HEK293T (cell line): ENCODE data around the gene PSMA3.

ENCODE experiments used
- CTCF ChIA-PET: fragments of 350-600 bp; formaldehyde crosslinking; extraction: SDS; loops from one replicate; lab custom pipeline; 2021; ENCODE audit warnings: antibody characterized with exemption, inconsistent platforms; lab: Yijun Ruan, JAX
- POLR2A ChIA-PET: fragments of 350-600 bp; formaldehyde crosslinking; extraction: SDS; loops from one replicate; lab custom pipeline; 2020; ENCODE audit warnings: antibody characterized with exemption, inconsistent platforms; lab: Yijun Ruan, JAX
- DNase-seq: peaks from one replicate; pipeline ENCODE4 v3.0.0; 2012; ENCODE audit warnings: mixed read lengths; ENCODE audit errors: extremely low spot score
- ARNT ChIP-seq: fragments of 450-650 bp; IDR thresholded peaks from 2 replicates; pipeline ENCODE4 v1.6.1; 2017; ENCODE audit warnings: mild to moderate bottlenecking
- BHLHE40 ChIP-seq: fragments of 450-650 bp; IDR thresholded peaks from 2 replicates; pipeline ENCODE4 v1.6.1; 2016; ENCODE audit warnings: mild to moderate bottlenecking, moderate library complexity, borderline replicate concordance
- CTBP1 ChIP-seq: fragments of 450-650 bp; IDR thresholded peaks from 2 replicates; pipeline ENCODE4 v1.6.1; 2016; ENCODE audit warnings: borderline replicate concordance
- ELF4 ChIP-seq: fragments of 450-650 bp; IDR thresholded peaks from 2 replicates; pipeline ENCODE4 v1.6.1; 2017; ENCODE audit warnings: antibody characterized with exemption
- FOXA1 ChIP-seq: fragments of 450-650 bp; IDR thresholded peaks from 2 replicates; pipeline ENCODE4 v1.6.1; 2016; ENCODE audit warnings: mild to moderate bottlenecking
- FOXK2 ChIP-seq: fragments of 450-650 bp; IDR thresholded peaks from 2 replicates; pipeline ENCODE4 v1.6.1; 2016; ENCODE audit warnings: mild to moderate bottlenecking
- FOXM1 ChIP-seq: fragments of 450-650 bp; IDR thresholded peaks from 2 replicates; pipeline ENCODE4 v1.6.1; 2017; ENCODE audit warnings: mild to moderate bottlenecking, borderline replicate concordance
- HDGF ChIP-seq: fragments of 450-650 bp; IDR thresholded peaks from 2 replicates; pipeline ENCODE4 v1.6.1; 2017; ENCODE audit warnings: antibody characterized with exemption, borderline replicate concordance
- L3MBTL2 ChIP-seq: fragments of 450-650 bp; conservative IDR thresholded peaks from 2 replicates; pipeline ENCODE4 v1.6.1; 2016; ENCODE audit warnings: mild to moderate bottlenecking
- LEF1 ChIP-seq: fragments of 450-650 bp; IDR thresholded peaks from 2 replicates; pipeline ENCODE4 v1.6.1; 2017; ENCODE audit warnings: mild to moderate bottlenecking, borderline replicate concordance
- NFRKB ChIP-seq: fragments of 450-650 bp; IDR thresholded peaks from 2 replicates; pipeline ENCODE4 v1.6.1; 2016; ENCODE audit warnings: mild to moderate bottlenecking, moderate library complexity
- SP1 ChIP-seq: fragments of 450-650 bp; IDR thresholded peaks from 2 replicates; pipeline ENCODE4 v1.6.1; 2017
- SUZ12 ChIP-seq: fragments of 450-650 bp; IDR thresholded peaks from 2 replicates; pipeline ENCODE4 v1.6.1; 2016; ENCODE audit warnings: mild to moderate bottlenecking
- TARDBP ChIP-seq: fragments of 450-650 bp; IDR thresholded peaks from 2 replicates; pipeline ENCODE4 v1.6.1; 2016
- ZNF384 ChIP-seq: fragments of 450-650 bp; IDR thresholded peaks from 2 replicates; pipeline ENCODE4 v1.6.1; 2016
- TF ChIP-seq, protein P1 (sequence below): fragments of 450-650 bp; IDR thresholded peaks from 2 replicates; pipeline ENCODE4 v1.6.1; 2016

The PSMA3 gene

GRCh38 chr14:58238252-58239243, 6.1 kb upstream of the PSMA3 start:
- TF ChIP-seq L3MBTL2 (no peak), NFRKB (no peak), FOXM1 (no peak), ARNT (no peak), BHLHE40 (no peak), HDGF (no peak), FOXA1 (no peak), CTBP1 (no peak), FOXK2 (no peak), LEF1 (no peak), SUZ12 (no peak), SP1 (no peak), ZNF384 (no peak)
- TF ChIP-seq, protein P1, sequence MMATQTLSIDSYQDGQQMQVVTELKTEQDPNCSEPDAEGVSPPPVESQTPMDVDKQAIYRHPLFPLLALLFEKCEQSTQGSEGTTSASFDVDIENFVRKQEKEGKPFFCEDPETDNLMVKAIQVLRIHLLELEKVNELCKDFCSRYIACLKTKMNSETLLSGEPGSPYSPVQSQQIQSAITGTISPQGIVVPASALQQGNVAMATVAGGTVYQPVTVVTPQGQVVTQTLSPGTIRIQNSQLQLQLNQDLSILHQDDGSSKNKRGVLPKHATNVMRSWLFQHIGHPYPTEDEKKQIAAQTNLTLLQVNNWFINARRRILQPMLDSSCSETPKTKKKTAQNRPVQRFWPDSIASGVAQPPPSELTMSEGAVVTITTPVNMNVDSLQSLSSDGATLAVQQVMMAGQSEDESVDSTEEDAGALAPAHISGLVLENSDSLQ: no peak
- ChIA-PET CTCF (no interaction called here), POLR2A (interaction anchor here (1.3 kb wide), 1 partner anchor 60 kb away, joined by 3 read pairs; the partner anchor contains the start of gene ARID4A)
- DNase-seq: peak; percentile 26

GRCh38 chr14:58239244-58240195, 5.1 kb upstream of the PSMA3 start:
- ChIA-PET CTCF (no interaction called here), POLR2A (interaction anchor here (1.3 kb wide), 1 partner anchor 59 kb away, joined by 3 read pairs; the partner anchor contains the start of gene ARID4A)
- peak; percentile 26 for DNase-seq
- 0 out of 2 replicates have a peak, but pooled peaks have one; percentile 33 for TF ChIP-seq CTBP1
- no peak for TF ChIP-seq ARNT

DNA sequence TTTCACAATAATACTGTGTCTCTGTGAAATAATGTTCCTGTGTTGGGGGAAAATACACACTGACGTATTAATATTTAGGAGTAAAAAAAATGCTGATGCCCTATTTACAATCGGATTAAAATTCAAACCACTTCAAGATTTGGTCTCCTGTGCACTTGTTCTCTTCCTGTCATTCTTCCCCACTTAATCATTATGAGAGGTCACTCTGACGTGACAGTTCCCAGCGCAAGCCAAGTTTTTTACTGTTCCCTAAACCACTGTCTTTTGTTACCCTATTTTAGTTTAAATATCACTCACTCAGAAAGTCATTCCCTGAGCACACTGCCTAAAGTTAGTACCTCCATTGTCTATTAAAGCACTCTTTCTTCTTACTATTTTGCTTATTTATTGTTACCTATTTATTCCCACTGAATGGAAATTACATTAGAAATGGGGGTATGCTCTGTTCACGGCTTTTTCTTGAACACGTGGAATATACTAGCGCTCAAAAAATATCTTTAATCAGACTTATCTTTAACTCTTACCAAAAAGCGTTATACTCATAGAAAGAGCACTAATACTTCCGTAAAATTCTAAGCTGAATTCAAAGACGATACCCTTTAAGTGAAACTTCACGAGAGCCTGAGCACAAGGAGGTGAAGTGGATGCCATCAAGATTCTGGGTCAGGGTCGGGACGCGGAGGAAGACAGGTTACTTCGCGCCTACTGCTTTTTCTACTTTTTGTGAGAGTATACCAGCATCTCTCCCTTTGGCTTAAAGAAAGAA, 670 bp upstream of the PSMA3 start:
- ChIA-PET POLR2A (interaction anchor here (0.7 to 2.0 kb wide), 18 partner anchors 9 to 214 kb away, joined by 3 to 32 read pairs (median 3); partner anchors contain the start of genes ACTR10 and ARID4A), CTCF (interaction anchor here (0.6 kb wide), 1 partner anchor 324 kb away, joined by 3 read pairs; no protein-coding TSS in a partner anchor)
- TF ChIP-seq CTBP1 (no peak), SUZ12 (no peak), L3MBTL2 (peak; percentile 76), FOXA1 (no peak), ELF4 (no peak), FOXK2 (no peak), ARNT (no peak), ZNF384 (no peak), LEF1 (no peak), TARDBP (no peak), FOXM1 (no peak)
- TF ChIP-seq, protein P1: peak; percentile 88
- no peak for DNase-seq

DNA sequence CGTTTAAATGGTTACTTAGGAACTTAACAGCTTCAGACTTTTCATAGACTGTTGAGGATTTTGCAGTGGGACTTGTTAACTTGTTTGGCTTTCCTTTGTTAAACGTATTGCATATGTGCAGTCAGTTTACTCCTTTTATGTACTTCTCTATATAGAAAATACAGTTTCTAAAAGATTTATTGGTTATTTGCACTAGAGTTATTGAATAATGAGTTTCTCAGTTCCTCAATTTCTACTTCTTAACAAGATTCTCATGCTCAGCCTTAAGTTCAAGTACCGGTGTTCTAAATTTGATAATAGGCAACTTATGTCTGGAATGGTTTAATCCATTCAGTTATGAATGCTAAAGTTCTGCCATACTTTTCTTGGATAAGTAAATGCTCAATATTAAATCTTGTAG, 919 bp downstream of the PSMA3 start:
- CTCF ChIA-PET: no interaction called here
- DNase-seq: no peak
- TF ChIP-seq SP1 (no peak), FOXK2 (no peak), ELF4 (no peak), FOXM1 (no peak), ZNF384 (no peak), SUZ12 (no peak), HDGF (no peak), BHLHE40 (no peak), ARNT (no peak), TARDBP (no peak), L3MBTL2 (no peak), CTBP1 (no peak), LEF1 (no peak), FOXA1 (no peak), NFRKB (no peak)
- TF ChIP-seq, protein P1: no peak
- POLR2A ChIA-PET: interaction anchor here (0.8 to 2.0 kb wide), 7 partner anchors 7 to 151 kb away, joined by 3 to 32 read pairs (median 5); partner anchors contain the start of genes ACTR10, ARID4A and TOMM20L

DNA sequence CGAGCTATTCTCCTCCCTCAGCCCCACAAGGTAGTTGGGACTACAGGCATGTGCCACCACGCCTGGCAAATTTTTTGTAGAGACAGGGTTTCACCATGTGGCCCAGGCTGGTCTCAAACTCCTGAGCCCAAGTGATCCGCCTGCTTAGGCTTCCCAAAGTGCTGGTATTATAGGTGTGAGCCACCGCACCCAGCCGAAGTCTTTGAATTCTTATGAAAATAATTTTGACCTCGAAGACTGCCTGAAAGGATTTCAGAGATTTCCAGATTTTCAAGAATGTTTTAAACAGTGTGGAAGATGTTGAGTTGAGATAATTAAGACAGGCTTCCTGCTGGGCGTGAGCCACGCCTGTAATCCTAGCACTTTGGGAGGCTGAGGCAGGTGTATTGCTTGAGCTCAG, 5.0 kb downstream of the PSMA3 start:
- TF ChIP-seq LEF1: no peak
- no peak for TF ChIP-seq SUZ12
- TF ChIP-seq ELF4: no peak
- no peak for TF ChIP-seq CTBP1
- no peak for TF ChIP-seq FOXM1
- TF ChIP-seq SP1: no peak
- TF ChIP-seq, protein P1: no peak
- TF ChIP-seq ZNF384: no peak
- TF ChIP-seq TARDBP: no peak
- TF ChIP-seq BHLHE40: no peak
- no peak for TF ChIP-seq L3MBTL2
- no peak for TF ChIP-seq FOXA1
- TF ChIP-seq ARNT: no peak
- TF ChIP-seq FOXK2: no peak
- TF ChIP-seq HDGF: no peak
- TF ChIP-seq NFRKB: no peak
- CTCF ChIA-PET: no interaction called here
- POLR2A ChIA-PET: no interaction called here
- no peak for DNase-seq
